Common myeloid progenitor, CD34-positive (primary cell): ENCODE measurements around the gene PTPRN2.

Experiments used
- CTCF ChIA-PET: fragments of 350-600 bp; sonication (Branson Sonifier 250); formaldehyde crosslinking; loops from one replicate; lab custom pipeline; 2021; ENCODE audit warnings: antibody characterized with exemption; lab: Charles Lee
- POLR2A ChIA-PET: fragments of 350-600 bp; sonication (Branson Sonifier 250); formaldehyde crosslinking; loops from one replicate; lab custom pipeline; 2021; ENCODE audit warnings: antibody characterized with exemption; lab: Charles Lee
- DNase-seq, 3 donors: peaks; one replicate each; pipeline versions ENCODE4 v3.0.0 to v3.0.0-alpha.2; 2013
- H3K27ac ChIP-seq, 2 experiments: 1 replicate in 1 of 2; 2 replicates in 1 of 2; pipeline ENCODE4 v1.7.0; 2013; ENCODE audit warnings: inconsistent platforms in 2 of 2, low read length in 2 of 2, mild to moderate bottlenecking in 2 of 2, low read depth in 1 of 2, moderate library complexity in 1 of 2; ENCODE audit not compliant: severe bottlenecking in 2 of 2, insufficient read depth in 1 of 2, poor library complexity in 1 of 2
- H3K27me3 ChIP-seq, 5 experiments: replicated peaks in 2 of 5; 1 replicate in 3 of 5; 2 replicates in 2 of 5; pipeline versions ENCODE4 v1.6.1 to v1.7.0; 2013; ENCODE audit warnings: low read length in 4 of 5, mild to moderate bottlenecking in 2 of 5, moderate library complexity in 2 of 5, inconsistent platforms in 1 of 5; ENCODE audit not compliant: insufficient read depth in 5 of 5, control insufficient read depth in 4 of 5
- H3K36me3 ChIP-seq, 4 experiments: 1 replicate in 2 of 4; 2 replicates in 2 of 4; pipeline versions ENCODE4 v1.6.1 to v1.7.0; 2013; ENCODE audit warnings: low read length in 3 of 4, control low read depth in 1 of 4, mild to moderate bottlenecking in 1 of 4; ENCODE audit not compliant: control insufficient read depth in 4 of 4, insufficient read depth in 4 of 4
- H3K4me1 ChIP-seq, 4 experiments: 1 replicate in 3 of 4; 2 replicates in 1 of 4; pipeline versions ENCODE4 v1.6.1 to v1.7.1; 2013; ENCODE audit warnings: low read length in 3 of 4, mild to moderate bottlenecking in 3 of 4, control low read depth in 1 of 4, inconsistent platforms in 1 of 4, moderate library complexity in 1 of 4; ENCODE audit not compliant: control insufficient read depth in 4 of 4, insufficient read depth in 4 of 4; ENCODE audit errors: control extremely low read depth in 1 of 4
- H3K4me3 ChIP-seq, 7 experiments: 1 replicate in 4 of 7; 2 replicates in 3 of 7; pipeline versions ENCODE4 v1.5.1 to v1.7.0; 2013; ENCODE audit warnings: mild to moderate bottlenecking in 7 of 7, low read length in 6 of 7, moderate library complexity in 6 of 7, inconsistent platforms in 2 of 7, low read depth in 2 of 7, control low read depth in 1 of 7; ENCODE audit not compliant: insufficient read depth in 4 of 7, control insufficient read depth in 1 of 7; ENCODE audit errors: extremely low read depth in 1 of 7
- H3K9me3 ChIP-seq, 5 experiments: 1 replicate in 4 of 5; 2 replicates in 1 of 5; pipeline versions ENCODE4 v1.6.1 to v1.7.1; 2013; ENCODE audit warnings: low read length in 4 of 5, mild to moderate bottlenecking in 2 of 5, inconsistent platforms in 1 of 5, low read depth in 1 of 5, moderate library complexity in 1 of 5; ENCODE audit not compliant: control insufficient read depth in 4 of 5, insufficient read depth in 2 of 5; ENCODE audit errors: control extremely low read depth in 1 of 5
- WGBS: methylation state at CpG from one replicate; pipeline ENCODE4 v1.1.5; 2013; ENCODE audit not compliant: insufficient coverage; 5-methylcytosine and 5-hydroxymethylcytosine counted together

The PTPRN2 gene

GRCh38 chr7:158366916-158367633 is 220.5 kb downstream of the PTPRN2 start:
- H3K27ac ChIP-seq = no peak overlapping the region
- ChIA-PET POLR2A (no interaction called here), CTCF (interaction anchor here (1.5 kb wide), 1 partner anchor 22 kb away, joined by 3 read pairs; no protein-coding TSS in a partner anchor)
- no peaks in the 10 kb centered on the region for H3K36me3 ChIP-seq
- peaks cover 0 to 2% (median 0%) of the 10 kb centered on the region in 5 experiments for H3K27me3 ChIP-seq
- H3K9me3 ChIP-seq = peaks cover 0 to 2% (median 0%) of the 10 kb centered on the region in 5 experiments
- no peak overlapping the region for H3K4me3 ChIP-seq
- DNase-seq = no peak
- WGBS = 93% methylated on average over 18 of the region's 19 CpGs
- H3K4me1 ChIP-seq = no peaks in the 10 kb centered on the region

GRCh38 chr7:158366346-158366745 is 221.3 kb downstream of the PTPRN2 start:
- Histone ChIP-seq H3K4me1 (no peaks in the 10 kb centered on the region), H3K27ac (no peak overlapping the region)
- 84% methylated on average over 12 of the region's 19 CpGs for WGBS

GRCh38 chr7:158365267-158365666 is 222.4 kb downstream of the PTPRN2 start:
- 94% methylated on average over 12 of the region's 14 CpGs for WGBS
- no peaks in the 10 kb centered on the region for H3K4me1 ChIP-seq
- H3K27ac ChIP-seq = no peak overlapping the region
- no peaks in the 10 kb centered on the region for H3K36me3 ChIP-seq
- CTCF ChIA-PET = no interaction called here
- DNase-seq = no peak
- POLR2A ChIA-PET = no interaction called here
- H3K27me3 ChIP-seq = peaks cover 0 to 2% (median 0%) of the 10 kb centered on the region in 5 experiments
- H3K4me3 ChIP-seq = no peak overlapping the region
- peaks cover 0 to 4% (median 0%) of the 10 kb centered on the region in 5 experiments for H3K9me3 ChIP-seq

More at GRCh38 chr7:158366346-158366745, 221.3 kb downstream of the PTPRN2 start:
- POLR2A ChIA-PET = no interaction called here
- no peak for DNase-seq
- Histone ChIP-seq H3K36me3 (no peaks in the 10 kb centered on the region), H3K9me3 (peaks cover 0 to 2% (median 0%) of the 10 kb centered on the region in 5 experiments), H3K4me3 (no peak overlapping the region), H3K27me3 (peaks cover 0 to 2% (median 0%) of the 10 kb centered on the region in 5 experiments)
- CTCF ChIA-PET = no interaction called here

- ChIA-PET POLR2A (no interaction called here), CTCF (no interaction called here)
- Histone ChIP-seq H3K27ac (no peak overlapping the region), H3K36me3 (no peaks in the 10 kb centered on the region), H3K4me3 (no peak overlapping the region), H3K27me3 (no peaks in the 10 kb centered on the region), H3K9me3 (peaks cover 0 to 4% (median 0%) of the 10 kb centered on the region in 5 experiments), H3K4me1 (no peaks in the 10 kb centered on the region)
- no peak for DNase-seq
- 96% methylated on average over 4 of the region's 8 CpGs for WGBS
Measured at GRCh38 chr7:158364451-158364850, 223.2 kb downstream of the PTPRN2 start.

GRCh38 chr7:158362912-158363905 is 224.4 kb downstream of the PTPRN2 start:
- POLR2A ChIA-PET = no interaction called here
- CTCF ChIA-PET = no interaction called here
- 91% methylated on average over 36 of the region's 40 CpGs for WGBS

GRCh38 chr7:158362001-158362400 is 225.6 kb downstream of the PTPRN2 start:
- DNase-seq = no peak
- Histone ChIP-seq H3K27ac (no peak overlapping the region), H3K4me1 (no peaks in the 10 kb centered on the region), H3K9me3 (peaks cover 0 to 4% (median 0%) of the 10 kb centered on the region in 5 experiments), H3K27me3 (no peaks in the 10 kb centered on the region), H3K4me3 (no peak overlapping the region), H3K36me3 (no peaks in the 10 kb centered on the region)
- WGBS = 92% methylated on average over 4 of the region's 8 CpGs
- POLR2A ChIA-PET = no interaction called here
- CTCF ChIA-PET = no interaction called here

More at GRCh38 chr7:158362912-158363905, 224.4 kb downstream of the PTPRN2 start:
- no peak overlapping the region for H3K27ac ChIP-seq
- H3K4me1 ChIP-seq = no peaks in the 10 kb centered on the region
- DNase-seq = no peak
- peaks cover 0 to 4% (median 0%) of the 10 kb centered on the region in 5 experiments for H3K9me3 ChIP-seq
- no peak overlapping the region for H3K4me3 ChIP-seq
- no peaks in the 10 kb centered on the region for H3K36me3 ChIP-seq
- no peaks in the 10 kb centered on the region for H3K27me3 ChIP-seq
